GM19193 (cell line): ENCODE results near the gene C3orf33.

Source experiments
- POLR2A ChIP-seq: IDR thresholded peaks from 4 replicates; pipeline ENCODE4 v1.6.1; 2011; ENCODE audit not compliant: insufficient read depth, insufficient read length; ENCODE audit errors: extremely low read depth

The C3orf33 gene

GRCh38 chr3:155727836-155728235 lies 78.2 kb downstream of the C3orf33 start:
- TF ChIP-seq POLR2A = no peak

GRCh38 chr3:155714295-155714718 lies 91.8 kb downstream of the C3orf33 start:
- TF ChIP-seq POLR2A = no peak
